Nephron progenitor cell (in vitro differentiated cells): ENCODE results near the gene RAD51B.

ENCODE experiments used
- DNase-seq: peaks from one replicate; pipeline ENCODE4 v3.0.0; 2021
- H3K27ac Mint-ChIP-seq: 2 replicates; pipeline ENCODE4 v1.8.0; 2021; ENCODE audit warnings: mild to moderate bottlenecking, moderate library complexity, mixed read lengths
- H3K27me3 Mint-ChIP-seq: 2 replicates; pipeline ENCODE4 v1.8.0; 2021; ENCODE audit warnings: mild to moderate bottlenecking, low read depth, mixed read lengths; ENCODE audit not compliant: poor library complexity
- H3K36me3 Mint-ChIP-seq: 2 replicates; pipeline ENCODE4 v1.8.0; 2021; ENCODE audit warnings: low read depth, mixed read lengths
- H3K4me1 Mint-ChIP-seq: 2 replicates; pipeline ENCODE4 v1.8.0; 2021; ENCODE audit warnings: mixed read lengths
- H3K4me3 Mint-ChIP-seq: 2 replicates; pipeline ENCODE4 v1.8.0; 2021; ENCODE audit warnings: mild to moderate bottlenecking, moderate library complexity, mixed read lengths
- H3K9me3 Mint-ChIP-seq: 2 replicates; pipeline ENCODE4 v1.8.0; 2021; ENCODE audit warnings: mild to moderate bottlenecking, moderate library complexity, mixed read lengths
- TF ChIP-seq, protein P1 (sequence below): fragments of 200-600 bp; sonication (generic); IDR thresholded peaks from 2 replicates; pipeline ENCODE4 v1.5.0; 2021; ENCODE audit warnings: antibody characterized with exemption

Gene RAD51B

DNA sequence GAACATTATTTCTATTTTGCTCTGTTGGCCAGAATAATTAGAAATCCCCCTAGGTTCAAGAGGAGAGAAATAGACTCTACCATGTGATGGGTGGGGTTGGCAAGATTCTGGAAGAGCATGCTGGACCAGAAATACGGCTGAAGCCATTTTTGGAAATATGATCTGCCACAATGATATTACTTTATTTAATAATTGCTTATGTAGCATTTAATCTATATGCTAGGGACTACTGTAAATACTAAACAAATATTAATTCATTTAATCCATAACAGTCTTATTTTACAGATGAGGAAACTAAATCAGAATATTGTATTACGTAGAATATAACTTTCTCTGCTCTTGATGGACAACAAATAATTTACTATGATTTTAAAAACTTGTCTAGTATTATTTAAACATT is 193.7 kb downstream of the RAD51B start:
- H3K27ac Mint-ChIP-seq, result no peak overlapping the region
- peaks cover 37% of the 10 kb centered on the region for H3K4me1 Mint-ChIP-seq
- H3K36me3 Mint-ChIP-seq, result peaks cover 22% of the 10 kb centered on the region
- H3K9me3 Mint-ChIP-seq, result peaks cover 20% of the 10 kb centered on the region
- TF ChIP-seq, protein P1, sequence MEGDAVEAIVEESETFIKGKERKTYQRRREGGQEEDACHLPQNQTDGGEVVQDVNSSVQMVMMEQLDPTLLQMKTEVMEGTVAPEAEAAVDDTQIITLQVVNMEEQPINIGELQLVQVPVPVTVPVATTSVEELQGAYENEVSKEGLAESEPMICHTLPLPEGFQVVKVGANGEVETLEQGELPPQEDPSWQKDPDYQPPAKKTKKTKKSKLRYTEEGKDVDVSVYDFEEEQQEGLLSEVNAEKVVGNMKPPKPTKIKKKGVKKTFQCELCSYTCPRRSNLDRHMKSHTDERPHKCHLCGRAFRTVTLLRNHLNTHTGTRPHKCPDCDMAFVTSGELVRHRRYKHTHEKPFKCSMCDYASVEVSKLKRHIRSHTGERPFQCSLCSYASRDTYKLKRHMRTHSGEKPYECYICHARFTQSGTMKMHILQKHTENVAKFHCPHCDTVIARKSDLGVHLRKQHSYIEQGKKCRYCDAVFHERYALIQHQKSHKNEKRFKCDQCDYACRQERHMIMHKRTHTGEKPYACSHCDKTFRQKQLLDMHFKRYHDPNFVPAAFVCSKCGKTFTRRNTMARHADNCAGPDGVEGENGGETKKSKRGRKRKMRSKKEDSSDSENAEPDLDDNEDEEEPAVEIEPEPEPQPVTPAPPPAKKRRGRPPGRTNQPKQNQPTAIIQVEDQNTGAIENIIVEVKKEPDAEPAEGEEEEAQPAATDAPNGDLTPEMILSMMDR, result no peak
- DNase-seq, result no peak
- H3K27me3 Mint-ChIP-seq, result no peaks in the 10 kb centered on the region
- no peak overlapping the region for H3K4me3 Mint-ChIP-seq

GRCh38 chr14:68014771-68015170 is 195.2 kb downstream of the RAD51B start:
- peaks cover 20% of the 10 kb centered on the region for H3K9me3 Mint-ChIP-seq

DNA sequence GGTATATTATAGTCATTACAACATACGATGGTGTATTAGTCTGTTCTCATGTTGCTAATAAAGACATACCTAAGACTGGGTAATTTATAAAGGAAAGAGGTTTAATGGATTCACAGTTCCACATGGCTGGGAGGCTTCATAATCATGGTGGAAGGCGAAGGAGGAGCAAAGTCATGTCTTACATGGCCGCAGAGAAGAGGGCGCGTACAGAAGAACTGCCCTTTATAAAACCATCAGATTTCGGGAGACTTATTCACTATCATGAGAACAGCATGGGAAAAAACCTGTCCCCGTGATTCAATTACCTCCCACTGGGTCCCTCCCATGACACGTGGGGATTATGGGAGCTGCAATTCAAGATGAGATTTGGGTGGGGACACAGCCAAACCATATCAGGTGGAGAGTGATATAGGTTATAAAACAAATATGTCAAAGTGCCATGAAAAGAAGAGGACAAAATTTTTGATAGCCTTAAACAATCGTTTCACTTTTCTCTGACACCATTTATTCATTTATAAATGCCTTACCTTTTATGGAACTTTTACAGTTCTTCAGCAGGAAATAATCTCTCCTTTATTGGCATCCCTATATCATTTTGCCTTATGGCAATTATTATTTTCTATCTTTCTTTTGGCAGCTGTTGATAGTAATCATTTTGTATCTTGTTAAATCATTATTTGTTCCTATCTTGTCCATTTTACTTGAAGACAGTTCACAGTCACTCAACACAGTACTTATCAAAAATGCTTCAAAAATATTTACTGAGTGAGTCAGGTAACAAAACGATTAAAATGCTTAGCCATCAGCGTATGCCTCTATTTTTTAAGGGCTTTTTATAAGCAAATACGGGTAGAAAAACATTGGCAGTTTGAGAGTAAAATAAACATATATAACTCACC is 196.0 kb downstream of the RAD51B start:
- Mint-ChIP-seq H3K4me3 (no peak overlapping the region), H3K36me3 (peaks cover 22% of the 10 kb centered on the region), H3K27ac (no peak overlapping the region), H3K4me1 (peaks cover 37% of the 10 kb centered on the region), H3K9me3 (peaks cover 20% of the 10 kb centered on the region), H3K27me3 (no peaks in the 10 kb centered on the region)
- no peak for DNase-seq
- TF ChIP-seq, protein P1, result no peak

More at GRCh38 chr14:68014771-68015170, 195.2 kb downstream of the RAD51B start:
- H3K4me1 Mint-ChIP-seq, result peaks cover 32% of the 10 kb centered on the region
- peaks cover 22% of the 10 kb centered on the region for H3K36me3 Mint-ChIP-seq
- no peak overlapping the region for H3K27ac Mint-ChIP-seq
- H3K27me3 Mint-ChIP-seq, result no peaks in the 10 kb centered on the region
- no peak for DNase-seq
- TF ChIP-seq, protein P1, result no peak
- no peak overlapping the region for H3K4me3 Mint-ChIP-seq

DNA sequence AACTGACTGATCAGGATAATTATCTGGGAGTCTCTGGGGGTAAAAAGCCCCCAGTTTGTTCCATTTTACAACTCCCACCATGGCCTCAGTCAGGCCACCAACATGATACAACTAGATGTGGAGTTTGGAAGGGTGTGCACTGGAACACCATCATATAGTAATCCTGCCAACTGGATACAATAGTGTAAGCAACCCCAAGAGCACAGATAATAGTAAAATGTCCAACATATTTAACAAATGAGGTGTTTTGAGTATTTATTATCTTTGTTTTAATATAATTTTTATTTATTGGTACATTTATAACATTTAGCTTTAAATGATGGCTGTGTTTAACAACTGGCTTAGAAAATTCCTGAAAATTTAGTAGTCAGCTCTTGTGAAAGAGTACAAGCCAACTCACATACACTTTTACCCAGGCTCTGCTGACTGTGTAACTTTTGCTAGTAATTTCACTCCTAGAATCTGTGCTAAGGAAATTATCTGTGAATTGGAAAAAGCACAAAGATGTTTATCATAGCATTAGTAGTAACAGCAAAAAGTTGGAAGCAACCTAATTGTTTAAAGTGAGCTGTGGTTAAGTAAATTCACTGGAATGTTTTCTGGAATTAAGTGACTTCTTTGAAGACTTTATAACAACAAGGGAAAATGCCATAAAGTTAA is 196.8 kb downstream of the RAD51B start:
- peaks cover 20% of the 10 kb centered on the region for H3K9me3 Mint-ChIP-seq
- no peak overlapping the region for H3K27ac Mint-ChIP-seq
- no peak overlapping the region for H3K4me3 Mint-ChIP-seq
- peaks cover 41% of the 10 kb centered on the region for H3K4me1 Mint-ChIP-seq
- no peak for DNase-seq
- H3K27me3 Mint-ChIP-seq, result no peaks in the 10 kb centered on the region
- TF ChIP-seq, protein P1, result no peak
- H3K36me3 Mint-ChIP-seq, result peaks cover 22% of the 10 kb centered on the region

GRCh38 chr14:68018598-68018997 is 199.0 kb downstream of the RAD51B start:
- peaks cover 39% of the 10 kb centered on the region for H3K36me3 Mint-ChIP-seq
- peaks cover 39% of the 10 kb centered on the region for H3K4me1 Mint-ChIP-seq
- no peak overlapping the region for H3K27ac Mint-ChIP-seq
- TF ChIP-seq, protein P1, result no peak
- no peak for DNase-seq
- H3K4me3 Mint-ChIP-seq, result no peak overlapping the region
- H3K27me3 Mint-ChIP-seq, result no peaks in the 10 kb centered on the region
- peaks cover 37% of the 10 kb centered on the region for H3K9me3 Mint-ChIP-seq
